HepG2 (cell line): ENCODE measurements around the gene AP1S3. TPM values are rescaled to one million over a fixed set of nuclear protein-coding genes. Genes with fewer than 3 reads are reported as not detected.

Experiments
- ATAC-seq: fragments of 200-7000 bp; cut with Tn5 transposase; 3 replicates; pipeline ENCODE4 v1.9.1; 2020; ENCODE audit warnings: mild to moderate bottlenecking, moderate library complexity
- BruUV-seq: library from RNA; stranded (reverse); fragments of 400-500 nt; replicated peaks from 2 replicates; lab custom pipeline; 2021; lab: Mats Ljungman, UMichigan
- CTCF ChIA-PET: fragments of 300-600 bp; formaldehyde crosslinking; extraction: SDS; loops from one replicate; lab custom pipeline; 2021; ENCODE audit warnings: low total read pairs, inconsistent platforms, low intra/inter-chr PET ratio; lab: Yijun Ruan, JAX
- POLR2A ChIA-PET: fragments of 350-600 bp; sonication (Branson Sonifier 250); formaldehyde crosslinking; loops from one replicate; lab custom pipeline; 2020; ENCODE audit warnings: antibody characterized with exemption, inconsistent platforms; lab: Yijun Ruan, JAX
- DNase-seq: peaks from one replicate; pipeline ENCODE4 v3.0.0-alpha.2; 2015; ENCODE audit warnings: low spot score
- FAIRE-seq: peaks from 3 replicates; lab custom pipeline; 2011; peaks lifted over from hg19 to GRCh38; lab: Jason Lieb, UNC
- H2AFZ ChIP-seq: one replicate; pipeline ENCODE4 v1.6.1; 2011; ENCODE audit warnings: low read length, inconsistent platforms
- H3K27ac ChIP-seq: fragments of 300-600 bp; 3 replicates; pipeline ENCODE4 v1.8.0; 2011; ENCODE audit warnings: mixed run types, mild to moderate bottlenecking, mixed read lengths, low read length, inconsistent platforms; ENCODE audit not compliant: insufficient read depth; ENCODE audit errors: extremely low read length
- H3K27me3 ChIP-seq, 2 experiments: fragments of 200-600 bp in 1 of 2; 2 replicates in 1 of 2; 3 replicates in 1 of 2; pipeline versions ENCODE4 v1.6.0 to v1.8.0; 2011; ENCODE audit warnings: low read length in 2 of 2, mild to moderate bottlenecking in 2 of 2, moderate library complexity in 2 of 2, inconsistent platforms in 1 of 2; ENCODE audit not compliant: insufficient read depth in 2 of 2, control insufficient read depth in 1 of 2
- H3K36me3 ChIP-seq, 2 experiments: fragments of 200-600 bp in 1 of 2; replicated peaks in 1 of 2; 2 replicates in 1 of 2; 3 replicates in 1 of 2; pipeline versions ENCODE4 v1.5.1 to v1.8.0; 2011; ENCODE audit warnings: low read length in 2 of 2, inconsistent platforms in 1 of 2; ENCODE audit not compliant: insufficient read depth in 2 of 2, control insufficient read depth in 1 of 2
- H3K4me1 ChIP-seq: 2 replicates; pipeline ENCODE4 v1.5.1; 2012; ENCODE audit warnings: low read length, inconsistent platforms; ENCODE audit not compliant: insufficient read depth
- H3K4me2 ChIP-seq: 2 replicates; pipeline ENCODE4 v1.6.0; 2011; ENCODE audit warnings: low read depth, low read length, inconsistent platforms
- H3K4me3 ChIP-seq, 3 experiments: fragments of 200-600 bp in 1 of 3; sonication (generic), shearing (Covaris generic) in 1 of 3; replicated peaks in 1 of 3; 2 replicates each; pipeline ENCODE4 v1.5.1; 2011 to 2016; ENCODE audit warnings: low read length in 3 of 3, inconsistent platforms in 2 of 3, low read depth in 2 of 3, mild to moderate bottlenecking in 2 of 3, control low read depth in 1 of 3, mixed read lengths in 1 of 3; ENCODE audit not compliant: insufficient read depth in 1 of 3
- H3K79me2 ChIP-seq: one replicate; pipeline ENCODE4 v1.6.1; 2011; ENCODE audit warnings: low read length, inconsistent platforms; ENCODE audit not compliant: insufficient read depth
- H3K9ac ChIP-seq: 2 replicates; pipeline ENCODE4 v1.6.0; 2011; ENCODE audit warnings: mild to moderate bottlenecking, low read depth, low read length, inconsistent platforms; ENCODE audit not compliant: insufficient read depth
- H3K9me3 ChIP-seq: 2 replicates; pipeline ENCODE4 v1.5.1; 2012; ENCODE audit warnings: mild to moderate bottlenecking, low read length
- H4K20me1 ChIP-seq: 2 replicates; pipeline ENCODE4 v1.6.0; 2011; ENCODE audit warnings: inconsistent platforms, mild to moderate bottlenecking, low read length, moderate library complexity; ENCODE audit not compliant: insufficient read depth
- HOXA9 ChIP-seq: sonication (generic); formaldehyde crosslinking; IDR thresholded peaks from 2 replicates; pipeline ENCODE4 v1.8.1; 2022; ENCODE audit warnings: missing genetic modification reagents, mild to moderate bottlenecking, moderate library complexity, borderline replicate concordance
- JDP2 ChIP-seq: sonication (generic); formaldehyde crosslinking; IDR thresholded peaks from 2 replicates; pipeline ENCODE4 v1.8.1; 2022; ENCODE audit warnings: missing genetic modification reagents, borderline replicate concordance
- MEIS2 ChIP-seq: sonication (generic); formaldehyde crosslinking; IDR thresholded peaks from 2 replicates; pipeline ENCODE4 v1.9.0; 2021; ENCODE audit warnings: mild to moderate bottlenecking, missing genetic modification reagents
- NCOA2 ChIP-seq: sonication (generic); formaldehyde crosslinking; IDR thresholded peaks from 2 replicates; pipeline ENCODE4 v1.8.0; 2022; ENCODE audit warnings: inconsistent platforms
- NCOR1 ChIP-seq: fragments of 200-600 bp; sonication (generic); IDR thresholded peaks from 2 replicates; pipeline ENCODE4 v1.7.0; 2017; ENCODE audit warnings: antibody characterized with exemption, low read length, borderline replicate concordance
- NKX3-1 ChIP-seq: sonication (generic); formaldehyde crosslinking; IDR thresholded peaks from 2 replicates; pipeline ENCODE4 v1.5.0; 2020; ENCODE audit warnings: missing genetic modification reagents
- NR3C1 ChIP-seq: sonication (generic); formaldehyde crosslinking; IDR thresholded peaks from 2 replicates; pipeline ENCODE4 v1.4.0; 2020; ENCODE audit warnings: missing genetic modification reagents
- NRL ChIP-seq: sonication (generic); formaldehyde crosslinking; IDR thresholded peaks from 2 replicates; pipeline ENCODE4 v1.5.0; 2020; ENCODE audit warnings: missing genetic modification reagents, mild to moderate bottlenecking, moderate library complexity, borderline replicate concordance
- PREB ChIP-seq: sonication (generic); formaldehyde crosslinking; IDR thresholded peaks from 2 replicates; pipeline ENCODE4 v1.4.0; 2020; ENCODE audit warnings: missing genetic modification reagents
- RAD51 ChIP-seq: fragments of 450-650 bp; IDR thresholded peaks from 2 replicates; pipeline ENCODE4 v1.6.1; 2016; ENCODE audit warnings: borderline replicate concordance
- ZNF276 ChIP-seq: sonication (generic); formaldehyde crosslinking; IDR thresholded peaks from 2 replicates; pipeline ENCODE4 v1.4.0; 2020; ENCODE audit warnings: mild to moderate bottlenecking, low read depth, missing genetic modification reagents
- ZNF333 ChIP-seq: sonication (generic); formaldehyde crosslinking; IDR thresholded peaks from 2 replicates; pipeline ENCODE4 v1.4.0; 2020; ENCODE audit warnings: mild to moderate bottlenecking, missing genetic modification reagents, borderline replicate concordance
- WGBS: methylation state at CpG from one replicate; pipeline ENCODE4 v1.1.6; 2017; ENCODE audit warnings: low lambda C conversion rate; 5-methylcytosine and 5-hydroxymethylcytosine counted together
- in situ Hi-C: cut with HindIII; loops from 2 replicates; pipeline ENCODE4 v1.10.0; 2017; ENCODE audit warnings: low pct_unique_long_range_greater_than_20kb; ENCODE audit not compliant: extremely low pct_ligation_motif_present
- intact Hi-C: fragments of 100-400 bp; cut with micrococcal nuclease; formaldehyde crosslinking; loops from one replicate; pipeline ENCODE4 v1.10.0; 2022; ENCODE audit not compliant: unreplicated experiment
- polyA plus RNA-seq, 8 experiments: library from polyadenylated mRNA; depleted of rRNA in 3 of 8; stranded (reverse) in 7 of 8; unstranded in 1 of 8; fragments of >200 nt; fragmentation: Illumina TruSeq in 4 of 8; extraction: Trizol in 4 of 8; gene quantifications; 2 replicates each; pipeline versions ENCODE4 v1.2.1 to v1.2.3, GENCODE V29; 2011 to 2016; ENCODE audit warnings: low read depth in 4 of 8, missing spikeins in 1 of 8, mixed read lengths in 1 of 8; ENCODE audit not compliant: insufficient read depth in 1 of 8
- total RNA-seq, 5 experiments: library from RNA; depleted of rRNA; stranded (reverse); fragments of >200 nt; fragmentation: Illumina TruSeq; extraction: Trizol; gene quantifications; 2 replicates each; pipeline ENCODE4 v1.2.3, GENCODE V29; 2016; ENCODE audit warnings: low read depth in 1 of 5
- TF ChIP-seq, protein P1 (sequence below): sonication (generic); formaldehyde crosslinking; IDR thresholded peaks from 2 replicates; pipeline ENCODE4 v1.8.0; 2022; ENCODE audit warnings: mild to moderate bottlenecking, missing genetic modification reagents; ENCODE audit not compliant: insufficient replicate concordance
- TF ChIP-seq, protein P2 (sequence below): sonication (generic); formaldehyde crosslinking; IDR thresholded peaks from 2 replicates; pipeline ENCODE4 v1.4.0; 2020; ENCODE audit warnings: missing genetic modification reagents
- TF ChIP-seq, protein P3 (sequence below): sonication (generic); formaldehyde crosslinking; IDR thresholded peaks from 2 replicates; pipeline ENCODE4 v1.8.0; 2022; ENCODE audit warnings: mild to moderate bottlenecking, missing genetic modification reagents

The AP1S3 gene
- total and polyA plus RNA-seq, 2 of the 13 experiments (the other 11 are each of a cell fraction or from before 2014, with no cell fraction given): 3.0 to 16.3 TPM

GRCh38 chr2:223846515-223846914 is 9.1 kb upstream of the AP1S3 start (continued):
- TF ChIP-seq, protein P1, sequence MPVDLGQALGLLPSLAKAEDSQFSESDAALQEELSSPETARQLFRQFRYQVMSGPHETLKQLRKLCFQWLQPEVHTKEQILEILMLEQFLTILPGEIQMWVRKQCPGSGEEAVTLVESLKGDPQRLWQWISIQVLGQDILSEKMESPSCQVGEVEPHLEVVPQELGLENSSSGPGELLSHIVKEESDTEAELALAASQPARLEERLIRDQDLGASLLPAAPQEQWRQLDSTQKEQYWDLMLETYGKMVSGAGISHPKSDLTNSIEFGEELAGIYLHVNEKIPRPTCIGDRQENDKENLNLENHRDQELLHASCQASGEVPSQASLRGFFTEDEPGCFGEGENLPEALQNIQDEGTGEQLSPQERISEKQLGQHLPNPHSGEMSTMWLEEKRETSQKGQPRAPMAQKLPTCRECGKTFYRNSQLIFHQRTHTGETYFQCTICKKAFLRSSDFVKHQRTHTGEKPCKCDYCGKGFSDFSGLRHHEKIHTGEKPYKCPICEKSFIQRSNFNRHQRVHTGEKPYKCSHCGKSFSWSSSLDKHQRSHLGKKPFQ (CRISPR knock-in tag): no peak

DNA sequence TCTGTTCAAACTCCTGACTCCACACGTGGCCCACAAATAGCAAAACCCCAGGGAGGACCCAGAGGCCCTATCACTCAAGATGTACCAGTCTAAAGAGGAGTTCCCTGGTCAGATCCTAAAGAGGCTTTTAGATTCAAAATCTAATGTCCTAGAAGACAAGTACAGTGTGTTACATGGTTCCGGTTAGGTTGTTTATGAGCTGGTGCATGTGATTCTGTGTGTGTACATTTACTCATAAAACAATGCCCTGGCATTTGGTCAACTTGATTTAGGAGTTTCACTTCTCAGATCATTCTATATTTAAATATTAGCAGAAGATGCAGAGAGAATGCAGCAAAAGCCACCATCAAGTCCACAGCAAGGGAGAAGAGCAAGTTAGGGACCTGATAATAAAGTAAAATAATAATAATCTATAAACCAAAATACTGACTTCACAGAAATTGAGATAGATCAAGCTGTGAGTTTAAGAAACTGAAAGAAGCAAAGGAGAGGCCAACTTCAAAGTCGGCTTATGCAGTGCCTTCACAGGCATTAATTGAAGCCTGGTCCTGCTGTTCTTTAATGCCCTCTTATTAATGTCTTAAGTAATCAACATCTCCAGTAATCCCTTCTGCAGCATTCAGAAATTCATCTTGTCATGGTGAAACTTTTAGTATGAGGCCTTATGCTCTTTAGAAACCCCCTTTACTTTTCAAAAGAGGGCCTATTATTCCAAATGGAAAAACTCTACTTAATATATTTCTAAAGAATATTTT is 4.2 kb upstream of the AP1S3 start:
- CTCF ChIA-PET: no interaction called here
- H3K27ac ChIP-seq: no peak overlapping the region
- TF ChIP-seq NRL: no peak
- TF ChIP-seq NCOA2 (CRISPR knock-in tag): no peak
- TF ChIP-seq, protein P2, sequence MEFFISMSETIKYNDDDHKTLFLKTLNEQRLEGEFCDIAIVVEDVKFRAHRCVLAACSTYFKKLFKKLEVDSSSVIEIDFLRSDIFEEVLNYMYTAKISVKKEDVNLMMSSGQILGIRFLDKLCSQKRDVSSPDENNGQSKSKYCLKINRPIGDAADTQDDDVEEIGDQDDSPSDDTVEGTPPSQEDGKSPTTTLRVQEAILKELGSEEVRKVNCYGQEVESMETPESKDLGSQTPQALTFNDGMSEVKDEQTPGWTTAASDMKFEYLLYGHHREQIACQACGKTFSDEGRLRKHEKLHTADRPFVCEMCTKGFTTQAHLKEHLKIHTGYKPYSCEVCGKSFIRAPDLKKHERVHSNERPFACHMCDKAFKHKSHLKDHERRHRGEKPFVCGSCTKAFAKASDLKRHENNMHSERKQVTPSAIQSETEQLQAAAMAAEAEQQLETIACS: no peak
- no peak for TF ChIP-seq MEIS2
- TF ChIP-seq PREB (CRISPR knock-in tag): no peak
- TF ChIP-seq NKX3-1 (CRISPR knock-in tag): no peak
- TF ChIP-seq NCOR1: no peak
- TF ChIP-seq JDP2 (CRISPR knock-in tag): no peak
- TF ChIP-seq RAD51: no peak
- no peak for TF ChIP-seq ZNF276 (CRISPR knock-in tag)
- TF ChIP-seq HOXA9 (CRISPR knock-in tag): no peak
- TF ChIP-seq, protein P3, sequence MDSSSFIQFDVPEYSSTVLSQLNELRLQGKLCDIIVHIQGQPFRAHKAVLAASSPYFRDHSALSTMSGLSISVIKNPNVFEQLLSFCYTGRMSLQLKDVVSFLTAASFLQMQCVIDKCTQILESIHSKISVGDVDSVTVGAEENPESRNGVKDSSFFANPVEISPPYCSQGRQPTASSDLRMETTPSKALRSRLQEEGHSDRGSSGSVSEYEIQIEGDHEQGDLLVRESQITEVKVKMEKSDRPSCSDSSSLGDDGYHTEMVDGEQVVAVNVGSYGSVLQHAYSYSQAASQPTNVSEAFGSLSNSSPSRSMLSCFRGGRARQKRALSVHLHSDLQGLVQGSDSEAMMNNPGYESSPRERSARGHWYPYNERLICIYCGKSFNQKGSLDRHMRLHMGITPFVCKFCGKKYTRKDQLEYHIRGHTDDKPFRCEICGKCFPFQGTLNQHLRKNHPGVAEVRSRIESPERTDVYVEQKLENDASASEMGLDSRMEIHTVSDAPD: no peak
- TF ChIP-seq NR3C1 (CRISPR knock-in tag): no peak
- no peak for TF ChIP-seq ZNF333 (CRISPR knock-in tag)

More for the DNA sequence above, 4.2 kb upstream of the AP1S3 start:
- Histone ChIP-seq H3K36me3 (no peaks in the 10 kb centered on the region), H3K4me2 (no peak overlapping the region), H3K27me3 (no peaks in the 10 kb centered on the region; a peak in 1 of 5 replicates), H3K9ac (no peak overlapping the region), H3K79me2 (no peaks in the 10 kb centered on the region), H2AFZ (no peak overlapping the region), H4K20me1 (no peaks in the 10 kb centered on the region), H3K9me3 (no peaks in the 10 kb centered on the region), H3K4me1 (peaks cover under 1% of the 10 kb centered on the region; the same call in 1 of the 2 replicates), H3K4me3 (no peak overlapping the region)
- no peak for ATAC-seq
- intact Hi-C loops (no loop called here), in situ Hi-C loops (no loop called here)
- no TSS peak for BruUV-seq
- DNase-seq: no peak
- WGBS: 66% methylated on average over 3 of the region's 3 CpGs
- POLR2A ChIA-PET: no interaction called here
- FAIRE-seq: no peak
